Lower leg skin (tissue), 3 donors: Measurements from ENCODE around the gene MRPL9.

Experiments
- CTCF ChIP-seq, 3 donors: fragments of 450-650 bp; IDR thresholded peaks; one replicate each; pipeline ENCODE4 v1.5.1; 2016; ENCODE audit warnings: antibody characterized with exemption in 3 of 3, mild to moderate bottlenecking in 3 of 3, moderate library complexity in 2 of 3
- POLR2A ChIP-seq, 2 donors: fragments of 450-650 bp; IDR thresholded peaks; one replicate each; pipeline ENCODE4 v1.6.1; 2016 to 2017; ENCODE audit warnings: antibody characterized with exemption in 2 of 2, mild to moderate bottlenecking in 1 of 2, moderate library complexity in 1 of 2

- no peak for TF ChIP-seq CTCF (IDR thresholded peaks at IDR 0.05)
- TF ChIP-seq POLR2A (IDR thresholded peaks at IDR 0.05), result no peak
Observed at GRCh38 chr1:151716405-151716762, 46.9 kb downstream of the MRPL9 start.
